Measurements from ENCODE around the gene ZSWIM8. TPM values are rescaled to one million over a fixed set of nuclear protein-coding genes. Genes with fewer than 3 reads are reported as not detected.

Gene ZSWIM8
- total and polyA plus RNA-seq, 2 donors (not counting 3 experiments of a cell fraction or from before 2014, with no cell fraction given), result 111 to 230 TPM

DNA sequence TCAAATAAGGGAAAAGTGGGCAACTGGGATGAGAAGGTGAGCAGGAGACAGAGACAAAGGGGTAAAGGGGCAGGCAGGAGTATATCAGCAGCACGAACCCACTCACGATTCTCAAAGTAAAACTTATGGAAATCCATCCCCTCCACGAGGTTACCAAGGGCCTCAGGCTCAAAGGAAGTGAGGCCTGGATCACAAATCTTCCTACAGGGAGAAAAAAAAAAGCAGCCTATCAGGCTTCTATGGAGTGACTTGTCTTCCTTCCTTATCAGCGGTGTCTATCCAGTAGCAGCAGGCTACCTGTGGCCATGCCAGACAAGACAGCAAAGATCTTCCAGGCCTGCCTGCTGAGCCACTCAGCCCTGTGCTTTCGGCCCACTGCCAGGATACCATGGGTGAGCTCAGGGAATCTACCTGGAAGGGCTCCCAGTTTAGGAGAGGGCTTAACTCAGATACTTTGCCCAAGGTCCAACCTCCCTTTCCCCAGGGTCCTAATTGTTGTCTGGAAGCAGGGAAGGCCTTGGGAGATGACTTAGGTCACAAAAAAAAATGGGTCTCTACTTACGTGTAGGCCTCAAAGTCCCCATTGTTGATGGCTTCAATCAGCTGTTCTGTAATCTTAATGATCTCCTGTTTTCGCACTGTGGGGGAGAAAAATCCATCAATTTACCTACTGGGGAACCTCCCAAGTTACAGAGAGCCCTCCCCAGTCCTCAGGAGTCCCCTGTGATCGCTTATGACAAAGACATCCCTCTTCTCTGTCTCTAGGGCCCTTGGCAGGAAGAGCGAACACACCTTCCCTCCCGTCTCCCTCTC lies 31.7 kb downstream of the ZSWIM8 start:
- ChIA-PET POLR2A (no interaction called here), CTCF (interaction anchor here (0.7 kb wide), 1 partner anchor 62 kb away, joined by 3 read pairs; no protein-coding TSS in a partner anchor)
- intact Hi-C loops (cut with micrococcal nuclease), result no loop called here
- peak overlapping the region; percentile 78 for H3K27ac ChIP-seq (ENCODE audit: insufficient read depth, low read depth, low read length)
- BruUV-seq (replicated peaks), result no TSS peak
- no peak overlapping the region for H3K4me3 ChIP-seq (replicated peaks in 1 of 3; ENCODE audit: insufficient read depth in 1 of 3, low read depth in 1 of 3, low read length in 3 of 3)
- H3K36me3 ChIP-seq (ENCODE audit: control insufficient read depth in 2 of 2, extremely low read depth in 1 of 2, insufficient read depth in 2 of 2, low read length in 2 of 2), result peaks cover 8 to 10% of the 10 kb centered on the region in 2 experiments
- TF ChIP-seq FOS (IDR thresholded peaks at IDR 0.05; ENCODE audit: borderline replicate concordance, insufficient read depth, low read length) (no peak), POLR2A (IDR thresholded peaks at IDR 0.05; ENCODE audit: low read depth, low read length) (no peak), GATA2 (IDR thresholded peaks at IDR 0.05; ENCODE audit: insufficient read depth, insufficient read length, low read depth, low read length) (peak; percentile 45), EZH2 (IDR thresholded peaks at IDR 0.05; ENCODE audit: borderline replicate concordance, low read depth, low read length, severe bottlenecking) (no peak)
- TF ChIP-seq, protein P1, sequence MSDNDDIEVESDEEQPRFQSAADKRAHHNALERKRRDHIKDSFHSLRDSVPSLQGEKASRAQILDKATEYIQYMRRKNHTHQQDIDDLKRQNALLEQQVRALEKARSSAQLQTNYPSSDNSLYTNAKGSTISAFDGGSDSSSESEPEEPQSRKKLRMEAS (IDR thresholded peaks at IDR 0.05; ENCODE audit: insufficient read depth, insufficient read length), result no peak
- FAIRE-seq (peak; percentile 57), DNase-seq (ENCODE audit: low read depth, low spot score) (no peak)
- peaks cover 39% of the 10 kb centered on the region for H3K4me1 ChIP-seq (ENCODE audit: control insufficient read depth, extremely low read depth, insufficient read depth, low read length)
- H4K20me1 ChIP-seq (replicated peaks; ENCODE audit: control insufficient read depth, extremely low read depth, insufficient read depth, low read length), result no peaks in the 10 kb centered on the region
- no peaks in the 10 kb centered on the region for H3K9me3 ChIP-seq (replicated peaks; ENCODE audit: control insufficient read depth, insufficient read depth, low read length)
- dilution Hi-C loops (cut with MboI; ENCODE audit: extremely low pct_ligation_motif_present, low sequenced_read_pairs), result no loop called here
- H2AFZ ChIP-seq (ENCODE audit: low read depth, low read length), result no peak overlapping the region
- no peaks in the 10 kb centered on the region for H3K79me2 ChIP-seq (ENCODE audit: control insufficient read depth, insufficient read depth, low read length)
- no peaks in the 10 kb centered on the region for H3K27me3 ChIP-seq (ENCODE audit: control insufficient read depth in 2 of 2, insufficient read depth in 2 of 2, low read length in 2 of 2)
- no peak overlapping the region for H3K9ac ChIP-seq (replicated peaks; ENCODE audit: extremely low read depth, insufficient read depth, low read length)
- H3K9me1 ChIP-seq (replicated peaks; ENCODE audit: control insufficient read depth, extremely low read depth, insufficient read depth, low read length), result no peaks in the 10 kb centered on the region
- H3K4me2 ChIP-seq (ENCODE audit: insufficient read depth, low read length), result no peak overlapping the region

DNA sequence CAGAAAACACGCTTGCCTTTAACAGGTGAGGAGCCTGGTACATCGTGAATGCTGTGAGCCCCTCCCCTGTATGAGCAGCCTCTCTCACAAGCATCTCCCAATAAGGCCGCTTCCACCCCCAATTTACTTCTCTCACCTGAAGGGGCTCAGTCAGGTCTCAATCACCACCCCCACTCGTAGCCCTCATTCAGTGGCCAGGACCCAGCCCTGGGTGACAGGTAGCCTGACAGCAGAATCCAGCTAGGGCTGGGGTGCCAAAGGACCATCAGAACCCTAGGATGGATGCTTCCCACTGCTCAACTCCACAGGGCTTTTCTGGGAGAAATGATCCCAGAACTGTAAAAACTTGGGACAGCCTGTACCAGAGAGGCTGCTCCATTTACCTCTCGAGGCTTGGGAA lies 32.4 kb downstream of the ZSWIM8 start:
- Histone ChIP-seq H3K79me2 (ENCODE audit: control insufficient read depth, insufficient read depth, low read length) (no peaks in the 10 kb centered on the region), H3K4me1 (ENCODE audit: control insufficient read depth, extremely low read depth, insufficient read depth, low read length) (peaks cover 39% of the 10 kb centered on the region), H3K4me2 (ENCODE audit: insufficient read depth, low read length) (no peak overlapping the region), H3K4me3 (replicated peaks in 1 of 3; ENCODE audit: insufficient read depth in 1 of 3, low read depth in 1 of 3, low read length in 3 of 3) (no peak overlapping the region), H3K9me1 (replicated peaks; ENCODE audit: control insufficient read depth, extremely low read depth, insufficient read depth, low read length) (no peaks in the 10 kb centered on the region), H2AFZ (ENCODE audit: low read depth, low read length) (no peak overlapping the region), H3K36me3 (ENCODE audit: control insufficient read depth in 2 of 2, extremely low read depth in 1 of 2, insufficient read depth in 2 of 2, low read length in 2 of 2) (peaks cover 6 to 10% of the 10 kb centered on the region in 2 experiments), H3K9me3 (replicated peaks; ENCODE audit: control insufficient read depth, insufficient read depth, low read length) (no peaks in the 10 kb centered on the region), H3K27ac (ENCODE audit: insufficient read depth, low read depth, low read length) (no peak overlapping the region), H3K27me3 (ENCODE audit: control insufficient read depth in 2 of 2, insufficient read depth in 2 of 2, low read length in 2 of 2) (no peaks in the 10 kb centered on the region), H4K20me1 (replicated peaks; ENCODE audit: control insufficient read depth, extremely low read depth, insufficient read depth, low read length) (no peaks in the 10 kb centered on the region), H3K9ac (replicated peaks; ENCODE audit: extremely low read depth, insufficient read depth, low read length) (no peak overlapping the region)
- no peak for FAIRE-seq
- POLR2A ChIA-PET, result no interaction called here
- intact Hi-C loops (cut with micrococcal nuclease) (no loop called here), dilution Hi-C loops (cut with MboI; ENCODE audit: extremely low pct_ligation_motif_present, low sequenced_read_pairs) (no loop called here)
- no peak for DNase-seq (ENCODE audit: low read depth, low spot score)
- BruUV-seq (replicated peaks), result no TSS peak
- TF ChIP-seq, protein P2, sequence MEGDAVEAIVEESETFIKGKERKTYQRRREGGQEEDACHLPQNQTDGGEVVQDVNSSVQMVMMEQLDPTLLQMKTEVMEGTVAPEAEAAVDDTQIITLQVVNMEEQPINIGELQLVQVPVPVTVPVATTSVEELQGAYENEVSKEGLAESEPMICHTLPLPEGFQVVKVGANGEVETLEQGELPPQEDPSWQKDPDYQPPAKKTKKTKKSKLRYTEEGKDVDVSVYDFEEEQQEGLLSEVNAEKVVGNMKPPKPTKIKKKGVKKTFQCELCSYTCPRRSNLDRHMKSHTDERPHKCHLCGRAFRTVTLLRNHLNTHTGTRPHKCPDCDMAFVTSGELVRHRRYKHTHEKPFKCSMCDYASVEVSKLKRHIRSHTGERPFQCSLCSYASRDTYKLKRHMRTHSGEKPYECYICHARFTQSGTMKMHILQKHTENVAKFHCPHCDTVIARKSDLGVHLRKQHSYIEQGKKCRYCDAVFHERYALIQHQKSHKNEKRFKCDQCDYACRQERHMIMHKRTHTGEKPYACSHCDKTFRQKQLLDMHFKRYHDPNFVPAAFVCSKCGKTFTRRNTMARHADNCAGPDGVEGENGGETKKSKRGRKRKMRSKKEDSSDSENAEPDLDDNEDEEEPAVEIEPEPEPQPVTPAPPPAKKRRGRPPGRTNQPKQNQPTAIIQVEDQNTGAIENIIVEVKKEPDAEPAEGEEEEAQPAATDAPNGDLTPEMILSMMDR (IDR thresholded peaks at IDR 0.05; ENCODE audit: extremely low read depth in 1 of 2, insufficient read depth in 1 of 2, low read depth in 1 of 2, low read length in 2 of 2), result no peak
- no peak for TF ChIP-seq FOS (IDR thresholded peaks at IDR 0.05; ENCODE audit: borderline replicate concordance, insufficient read depth, low read length)
- CTCF ChIA-PET, result interaction anchor here (1.3 kb wide), 1 partner anchor 50 kb away, joined by 5 read pairs; no protein-coding TSS in a partner anchor
